ENCODE measurements around the gene FLRT1.
"Not testable (repeated sequence)": the region's sequence is repeated elsewhere in the genome, so short reads cannot be mapped to it uniquely, and the experiment has no call there.

FLRT1 gene

GRCh38 chr11:64026575-64027205 is 9.0 kb upstream of the FLRT1 start:
- no peak for DNase-seq

GRCh38 chr11:64027651-64028397 is 7.9 kb upstream of the FLRT1 start:
- DNase-seq = no peak

GRCh38 chr11:64028398-64029115 is 7.2 kb upstream of the FLRT1 start:
- DNase-seq = peak; percentile 43

GRCh38 chr11:64029773-64030172 is 6.0 kb upstream of the FLRT1 start:
- no peak for DNase-seq

GRCh38 chr11:64031001-64031400 is 4.7 kb upstream of the FLRT1 start:
- no peak for DNase-seq

- no peak for DNase-seq
These were observed 3.7 kb upstream of the FLRT1 start for GRCh38 chr11:64032050-64032449.

- no peak for DNase-seq
These were observed 1.3 kb upstream of the FLRT1 start for GRCh38 chr11:64034411-64034811.

GRCh38 chr11:64035081-64035524 is 628 bp upstream of the FLRT1 start:
- DNase-seq = no peak

- DNase-seq = no peak
These were observed 626 bp downstream of the FLRT1 start for GRCh38 chr11:64036087-64037026.

- no peak for DNase-seq
These were observed 1.4 kb downstream of the FLRT1 start for GRCh38 chr11:64037027-64037634.

- no peak for DNase-seq
These were observed 2.8 kb downstream of the FLRT1 start for GRCh38 chr11:64038500-64038899.

- DNase-seq = no peak
These were observed 3.4 kb downstream of the FLRT1 start for GRCh38 chr11:64039012-64039665.

GRCh38 chr11:64040684-64041322 is 5.1 kb downstream of the FLRT1 start:
- no peak for DNase-seq

GRCh38 chr11:64041846-64042245 is 6.1 kb downstream of the FLRT1 start:
- no peak for DNase-seq

GRCh38 chr11:64042301-64042700 is 6.6 kb downstream of the FLRT1 start:
- DNase-seq = no peak

- DNase-seq = no peak
These were observed 7.8 kb downstream of the FLRT1 start for GRCh38 chr11:64043545-64043944.

GRCh38 chr11:64044730-64045393 is 9.1 kb downstream of the FLRT1 start:
- no peak for DNase-seq

GRCh38 chr11:64045700-64046099 is 10.0 kb downstream of the FLRT1 start:
- DNase-seq = no peak

- not testable (repeated sequence) for DNase-seq
These were observed 11.6 kb downstream of the FLRT1 start for GRCh38 chr11:64047373-64047772.

GRCh38 chr11:64048042-64048854 is 12.5 kb downstream of the FLRT1 start:
- DNase-seq = no peak
